OCI-LY1 (cell line): ENCODE data around the gene PRTG.
"Not testable (repeated sequence)": the region's sequence is repeated elsewhere in the genome, so short reads cannot be mapped to it uniquely, and the experiment has no call there.

Experiments
- H2AFZ ChIP-seq: fragments of 200-600 bp; sonication (generic), shearing (Covaris generic); 2 replicates; pipeline ENCODE4 v1.6.0; 2014; ENCODE audit warnings: antibody characterized with exemption, mild to moderate bottlenecking, low read length
- H3F3A ChIP-seq: fragments of 200-600 bp; sonication (generic), shearing (Covaris generic); 2 replicates; pipeline ENCODE4 v1.6.0; 2014; ENCODE audit warnings: mild to moderate bottlenecking, antibody characterized with exemption, low read length, moderate library complexity; ENCODE audit not compliant: insufficient read depth
- H3K27ac ChIP-seq: fragments of 200-600 bp; sonication (generic); 2 replicates; pipeline ENCODE4 v1.5.1; 2014; ENCODE audit warnings: low read length, mixed run types, mild to moderate bottlenecking, low read depth; ENCODE audit not compliant: poor library complexity, severe bottlenecking
- H3K27me3 ChIP-seq: fragments of 200-600 bp; sonication (generic); 2 replicates; pipeline ENCODE4 v1.6.0; 2014; ENCODE audit warnings: antibody characterized with exemption, mild to moderate bottlenecking, low read length, moderate library complexity; ENCODE audit not compliant: insufficient read depth
- H3K36me3 ChIP-seq: fragments of 200-600 bp; sonication (generic); 2 replicates; pipeline ENCODE4 v1.6.1; 2014; ENCODE audit warnings: mild to moderate bottlenecking, antibody characterized with exemption, low read length, moderate library complexity, mixed read lengths; ENCODE audit not compliant: insufficient read depth
- H3K4me1 ChIP-seq: fragments of 200-600 bp; sonication (generic); 2 replicates; pipeline ENCODE4 v1.5.1; 2014; ENCODE audit warnings: mild to moderate bottlenecking, low read length, moderate library complexity; ENCODE audit not compliant: insufficient read depth, severe bottlenecking
- H3K4me2 ChIP-seq: fragments of 200-600 bp; sonication (generic), shearing (Covaris generic); 2 replicates; pipeline ENCODE4 v1.6.1; 2014; ENCODE audit warnings: low read length
- H3K4me3 ChIP-seq: fragments of 200-600 bp; sonication (generic); 2 replicates; pipeline ENCODE4 v1.5.1; 2014; ENCODE audit warnings: low read length, low read depth, mild to moderate bottlenecking, mixed read lengths; ENCODE audit not compliant: poor library complexity, severe bottlenecking
- H3K79me2 ChIP-seq: fragments of 200-600 bp; shearing (Covaris generic); 2 replicates; pipeline ENCODE4 v1.6.1; 2016; ENCODE audit warnings: mixed run types, low read length, mixed read lengths; ENCODE audit not compliant: insufficient read depth
- H3K9ac ChIP-seq: fragments of 200-600 bp; sonication (generic), shearing (Covaris generic); 2 replicates; pipeline ENCODE4 v1.6.1; 2014; ENCODE audit warnings: mild to moderate bottlenecking, low read length, mixed read lengths
- H3K9me2 ChIP-seq: fragments of 200-600 bp; sonication (generic), shearing (Covaris generic); 2 replicates; pipeline ENCODE4 v1.6.1; 2014; ENCODE audit warnings: low read depth, mild to moderate bottlenecking, low read length, mixed read lengths
- H3K9me3 ChIP-seq: fragments of 200-600 bp; shearing (Covaris generic); 2 replicates; pipeline ENCODE4 v1.6.1; 2014; ENCODE audit warnings: low read length, mixed read lengths
- H4K20me1 ChIP-seq: fragments of 200-600 bp; sonication (generic), shearing (Covaris generic); 2 replicates; pipeline ENCODE4 v1.6.0; 2016; ENCODE audit warnings: mild to moderate bottlenecking, low read length; ENCODE audit not compliant: insufficient read depth
- CTCF ChIP-seq: fragments of 200-600 bp; sonication (generic), shearing (Covaris generic); IDR thresholded peaks from 2 replicates; pipeline ENCODE4 v1.5.1; 2017; ENCODE audit warnings: mild to moderate bottlenecking, antibody characterized with exemption, low read length, moderate library complexity, mixed read lengths
- EZH2 ChIP-seq: fragments of 200-600 bp; sonication (generic), shearing (Covaris generic); IDR thresholded peaks from 2 replicates; pipeline ENCODE4 v1.8.0; 2017; ENCODE audit warnings: borderline replicate concordance, mixed run types, mild to moderate bottlenecking, antibody characterized with exemption, low read length, moderate library complexity, mixed read lengths

PRTG gene

GRCh38 chr15:55764398-55764797 is 21.4 kb upstream of the PRTG start:
- no peak overlapping the region for H3K4me2 ChIP-seq
- H3K27me3 ChIP-seq: no peaks in the 10 kb centered on the region
- H4K20me1 ChIP-seq: no peaks in the 10 kb centered on the region
- H2AFZ ChIP-seq: no peak overlapping the region
- no peak overlapping the region for H3K4me3 ChIP-seq
- H3K4me1 ChIP-seq: no peaks in the 10 kb centered on the region
- no peaks in the 10 kb centered on the region for H3F3A ChIP-seq
- H3K9me2 ChIP-seq: no peaks in the 10 kb centered on the region
- H3K27ac ChIP-seq: no peak overlapping the region
- H3K9ac ChIP-seq: no peak overlapping the region
- H3K79me2 ChIP-seq: no peaks in the 10 kb centered on the region
- no peaks in the 10 kb centered on the region for H3K9me3 ChIP-seq
- no peaks in the 10 kb centered on the region for H3K36me3 ChIP-seq
- TF ChIP-seq CTCF (no peak), EZH2 (no peak)

GRCh38 chr15:55758580-55758986 is 15.6 kb upstream of the PRTG start:
- TF ChIP-seq EZH2: no peak
- TF ChIP-seq CTCF: no peak
- Histone ChIP-seq H3K27me3 (no peaks in the 10 kb centered on the region), H2AFZ (peak overlapping the region; percentile 97), H3F3A (no peaks in the 10 kb centered on the region), H3K9me2 (no peaks in the 10 kb centered on the region), H3K4me3 (peak overlapping the region; percentile 27), H3K79me2 (no peaks in the 10 kb centered on the region), H4K20me1 (no peaks in the 10 kb centered on the region), H3K4me1 (peaks cover 9% of the 10 kb centered on the region), H3K9ac (no peak overlapping the region), H3K9me3 (no peaks in the 10 kb centered on the region), H3K4me2 (peak overlapping the region; percentile 39), H3K36me3 (no peaks in the 10 kb centered on the region), H3K27ac (peak overlapping the region; percentile 36)

GRCh38 chr15:55753433-55753832 is 10.5 kb upstream of the PRTG start:
- not testable (repeated sequence) for H3K9me3 ChIP-seq, H3F3A ChIP-seq, H3K9me2 ChIP-seq, H2AFZ ChIP-seq, H4K20me1 ChIP-seq, H3K27me3 ChIP-seq, H3K79me2 ChIP-seq, H3K4me1 ChIP-seq, H3K4me3 ChIP-seq, H3K4me2 ChIP-seq, H3K36me3 ChIP-seq, H3K27ac ChIP-seq, H3K9ac ChIP-seq

- no peak overlapping the region for H3K27ac ChIP-seq
- H3K4me2 ChIP-seq: no peak overlapping the region
- no peaks in the 10 kb centered on the region for H3K9me3 ChIP-seq
- H2AFZ ChIP-seq: no peak overlapping the region
- H3K27me3 ChIP-seq: no peaks in the 10 kb centered on the region
- TF ChIP-seq CTCF (no peak), EZH2 (no peak)
- H3F3A ChIP-seq: no peaks in the 10 kb centered on the region; the same call in 1 of the 2 replicates
- no peak overlapping the region for H3K4me3 ChIP-seq
- no peaks in the 10 kb centered on the region for H3K4me1 ChIP-seq
- no peaks in the 10 kb centered on the region for H3K9me2 ChIP-seq
- H3K79me2 ChIP-seq: no peaks in the 10 kb centered on the region
- H3K36me3 ChIP-seq: no peaks in the 10 kb centered on the region
- H3K9ac ChIP-seq: no peak overlapping the region
- H4K20me1 ChIP-seq: no peaks in the 10 kb centered on the region
Measured at GRCh38 chr15:55750706-55751105, 7.8 kb upstream of the PRTG start.
